Measurements from ENCODE around the gene GRM7.

Gene GRM7

DNA sequence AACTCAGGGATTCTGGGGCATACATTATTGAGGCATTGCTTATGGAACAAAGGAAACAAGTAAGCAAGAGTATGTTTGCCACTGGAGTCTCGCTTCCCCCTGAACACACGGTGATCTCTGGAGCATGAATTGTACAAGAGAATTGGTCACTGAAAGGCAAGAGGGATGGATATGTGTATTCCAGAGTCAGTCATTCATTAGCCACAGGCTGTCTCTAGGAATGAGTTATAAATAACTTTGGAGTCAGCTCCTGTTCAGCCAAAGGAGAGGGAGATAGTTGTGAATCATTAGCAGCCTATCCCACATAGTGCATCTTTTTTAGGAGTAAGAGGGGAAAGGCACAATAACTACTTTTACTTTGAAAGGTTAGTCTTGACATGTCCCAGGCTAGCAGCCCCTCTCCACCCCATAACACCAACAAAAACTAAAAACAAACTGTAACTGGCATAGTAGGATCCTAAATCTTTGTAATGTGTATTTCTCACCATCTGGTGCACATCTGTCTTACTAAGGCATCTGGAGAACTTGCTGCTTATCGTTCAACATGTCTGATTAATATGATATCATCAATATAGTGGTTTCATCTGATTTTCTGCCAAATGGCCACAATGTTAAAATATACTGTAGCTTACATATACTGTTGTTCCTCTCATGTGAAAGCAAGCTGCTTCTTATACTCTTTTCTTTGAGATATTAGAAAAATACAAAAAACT lies 462.2 kb downstream of the GRM7 start:
- Histone ChIP-seq H3K27ac (ENCODE audit: low read depth, low read length) (no peak overlapping the region), H3K9me3 (ENCODE audit: control insufficient read depth, insufficient read depth, low read length) (no peaks in the 10 kb centered on the region), H3K79me2 (ENCODE audit: control insufficient read depth, low read length) (no peaks in the 10 kb centered on the region), H3K9me2 (replicated peaks; ENCODE audit: control insufficient read depth, low read length) (no peaks in the 10 kb centered on the region), H3K27me3 (ENCODE audit: control insufficient read depth, low read length) (no peaks in the 10 kb centered on the region), H3K36me3 (ENCODE audit: control insufficient read depth, low read length) (no peaks in the 10 kb centered on the region), H3K4me2 (ENCODE audit: low read length) (no peak overlapping the region), H4K20me1 (ENCODE audit: control insufficient read depth, insufficient read depth, low read depth, low read length) (no peaks in the 10 kb centered on the region), H3K4me1 (ENCODE audit: control insufficient read depth, low read length) (no peaks in the 10 kb centered on the region), H3K4me3 (ENCODE audit: low read length) (no peak overlapping the region), H3F3A (ENCODE audit: control insufficient read depth, insufficient read depth) (no peaks in the 10 kb centered on the region)
- no peak for TF ChIP-seq EZH2phosphoT487 (IDR thresholded peaks at IDR 0.05; ENCODE audit: borderline replicate concordance, low read length)
- TF ChIP-seq, protein P1, sequence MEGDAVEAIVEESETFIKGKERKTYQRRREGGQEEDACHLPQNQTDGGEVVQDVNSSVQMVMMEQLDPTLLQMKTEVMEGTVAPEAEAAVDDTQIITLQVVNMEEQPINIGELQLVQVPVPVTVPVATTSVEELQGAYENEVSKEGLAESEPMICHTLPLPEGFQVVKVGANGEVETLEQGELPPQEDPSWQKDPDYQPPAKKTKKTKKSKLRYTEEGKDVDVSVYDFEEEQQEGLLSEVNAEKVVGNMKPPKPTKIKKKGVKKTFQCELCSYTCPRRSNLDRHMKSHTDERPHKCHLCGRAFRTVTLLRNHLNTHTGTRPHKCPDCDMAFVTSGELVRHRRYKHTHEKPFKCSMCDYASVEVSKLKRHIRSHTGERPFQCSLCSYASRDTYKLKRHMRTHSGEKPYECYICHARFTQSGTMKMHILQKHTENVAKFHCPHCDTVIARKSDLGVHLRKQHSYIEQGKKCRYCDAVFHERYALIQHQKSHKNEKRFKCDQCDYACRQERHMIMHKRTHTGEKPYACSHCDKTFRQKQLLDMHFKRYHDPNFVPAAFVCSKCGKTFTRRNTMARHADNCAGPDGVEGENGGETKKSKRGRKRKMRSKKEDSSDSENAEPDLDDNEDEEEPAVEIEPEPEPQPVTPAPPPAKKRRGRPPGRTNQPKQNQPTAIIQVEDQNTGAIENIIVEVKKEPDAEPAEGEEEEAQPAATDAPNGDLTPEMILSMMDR (IDR thresholded peaks at IDR 0.05; ENCODE audit: low read depth, low read length, poor library complexity, severe bottlenecking), result no peak

- H4K20me1 ChIP-seq (ENCODE audit: control insufficient read depth, insufficient read depth, low read depth, low read length), result no peaks in the 10 kb centered on the region
- H3K9me3 ChIP-seq (ENCODE audit: control insufficient read depth, insufficient read depth, low read length), result no peaks in the 10 kb centered on the region; the same call in 1 of the 2 replicates
- TF ChIP-seq, protein P1 (IDR thresholded peaks at IDR 0.05; ENCODE audit: low read depth, low read length, poor library complexity, severe bottlenecking), result no peak
- no peak for TF ChIP-seq EZH2phosphoT487 (IDR thresholded peaks at IDR 0.05; ENCODE audit: borderline replicate concordance, low read length)
Measured at GRCh38 chr3:7328339-7328738, 467.4 kb downstream of the GRM7 start.

GRCh38 chr3:7332696-7333095 lies 471.8 kb downstream of the GRM7 start:
- H3K9me3 ChIP-seq (ENCODE audit: control insufficient read depth, insufficient read depth, low read length), result no peaks in the 10 kb centered on the region; the same call in 1 of the 2 replicates
- no peaks in the 10 kb centered on the region for H4K20me1 ChIP-seq (ENCODE audit: control insufficient read depth, insufficient read depth, low read depth, low read length)
- no peaks in the 10 kb centered on the region for H3K79me2 ChIP-seq (ENCODE audit: control insufficient read depth, low read length)
- no peak overlapping the region for H3K27ac ChIP-seq (ENCODE audit: low read depth, low read length)
- no peak overlapping the region for H3K4me2 ChIP-seq (ENCODE audit: low read length)
- no peak overlapping the region for H3K4me3 ChIP-seq (ENCODE audit: low read length)
- no peaks in the 10 kb centered on the region for H3K27me3 ChIP-seq (ENCODE audit: control insufficient read depth, low read length)
- H3F3A ChIP-seq (ENCODE audit: control insufficient read depth, insufficient read depth), result no peaks in the 10 kb centered on the region
- H3K9me2 ChIP-seq (replicated peaks; ENCODE audit: control insufficient read depth, low read length), result no peaks in the 10 kb centered on the region
- H3K36me3 ChIP-seq (ENCODE audit: control insufficient read depth, low read length), result no peaks in the 10 kb centered on the region
- no peaks in the 10 kb centered on the region for H3K4me1 ChIP-seq (ENCODE audit: control insufficient read depth, low read length)
- TF ChIP-seq EZH2phosphoT487 (IDR thresholded peaks at IDR 0.05; ENCODE audit: borderline replicate concordance, low read length), result no peak
- TF ChIP-seq, protein P1 (IDR thresholded peaks at IDR 0.05; ENCODE audit: low read depth, low read length, poor library complexity, severe bottlenecking), result no peak

More at GRCh38 chr3:7328339-7328738, 467.4 kb downstream of the GRM7 start:
- Histone ChIP-seq H3K4me1 (ENCODE audit: control insufficient read depth, low read length) (no peaks in the 10 kb centered on the region), H3K36me3 (ENCODE audit: control insufficient read depth, low read length) (no peaks in the 10 kb centered on the region), H3K9me2 (replicated peaks; ENCODE audit: control insufficient read depth, low read length) (no peaks in the 10 kb centered on the region), H3K79me2 (ENCODE audit: control insufficient read depth, low read length) (no peaks in the 10 kb centered on the region), H3K27ac (ENCODE audit: low read depth, low read length) (no peak overlapping the region), H3K27me3 (ENCODE audit: control insufficient read depth, low read length) (no peaks in the 10 kb centered on the region), H3K4me2 (ENCODE audit: low read length) (no peak overlapping the region), H3F3A (ENCODE audit: control insufficient read depth, insufficient read depth) (no peaks in the 10 kb centered on the region), H3K4me3 (ENCODE audit: low read length) (no peak overlapping the region)

Measured in DOHH2 (cell line).